ENCODE data around the gene NRCAM.
"Not testable (repeated sequence)": the region's sequence is repeated elsewhere in the genome, so short reads cannot be mapped to it uniquely, and the experiment has no call there.

The NRCAM gene

GRCh38 chr7:108455998-108456677 is at the start of gene NRCAM:
TSS of gene NRCAM (minus strand) at chr7:108456436. CDS start at chr7:108240064, 216,372 bp downstream.
- DNase-seq, result peak; percentile 30

- not testable (repeated sequence) for DNase-seq
Observed at GRCh38 chr7:108504576-108504975, 48.3 kb upstream of the NRCAM start.

GRCh38 chr7:108503112-108504026 is 47.1 kb upstream of the NRCAM start:
- DNase-seq, result peak; percentile 84

GRCh38 chr7:108499566-108499965 is 43.3 kb upstream of the NRCAM start:
- DNase-seq, result no peak

- DNase-seq, result no peak
Observed at GRCh38 chr7:108498481-108498880, 42.2 kb upstream of the NRCAM start.

GRCh38 chr7:108497082-108497725 is 41.0 kb upstream of the NRCAM start:
- DNase-seq, result peak; percentile 9

GRCh38 chr7:108492742-108493141 is 36.5 kb upstream of the NRCAM start:
- DNase-seq, result no peak

GRCh38 chr7:108488768-108489538 is 32.7 kb upstream of the NRCAM start:
- DNase-seq, result no peak

- no peak for DNase-seq
Observed at GRCh38 chr7:108487646-108488045, 31.4 kb upstream of the NRCAM start.

- no peak for DNase-seq
Observed at GRCh38 chr7:108486291-108486966, 30.2 kb upstream of the NRCAM start.

- no peak for DNase-seq
Observed at GRCh38 chr7:108484137-108484536, 27.9 kb upstream of the NRCAM start.

- DNase-seq, result no peak
Observed at GRCh38 chr7:108480311-108480710, 24.1 kb upstream of the NRCAM start.

- DNase-seq, result no peak
Observed at GRCh38 chr7:108479751-108480150, 23.5 kb upstream of the NRCAM start.

GRCh38 chr7:108479118-108479517 is 22.9 kb upstream of the NRCAM start:
- DNase-seq, result no peak

- no peak for DNase-seq
Observed at GRCh38 chr7:108468246-108468645, 12.0 kb upstream of the NRCAM start.

GRCh38 chr7:108467391-108467790 is 11.2 kb upstream of the NRCAM start:
- no peak for DNase-seq

- DNase-seq, result not testable (repeated sequence)
Observed at GRCh38 chr7:108466322-108466721, 10.1 kb upstream of the NRCAM start.

- DNase-seq, result no peak
Observed at GRCh38 chr7:108464743-108465142, 8.5 kb upstream of the NRCAM start.

- no peak for DNase-seq
Observed at GRCh38 chr7:108463613-108464012, 7.4 kb upstream of the NRCAM start.

GRCh38 chr7:108461840-108462239 is 5.6 kb upstream of the NRCAM start:
- no peak for DNase-seq

GRCh38 chr7:108460964-108461363 is 4.7 kb upstream of the NRCAM start:
- DNase-seq, result no peak

GRCh38 chr7:108459922-108460551 is 3.8 kb upstream of the NRCAM start:
- DNase-seq, result peak; percentile 9

All from NCI-H524 treated with DMSO at 0.1 percent for 48 hours (cell line).